ENCODE results near the gene VEZT. TPM values are rescaled to one million over a fixed set of nuclear protein-coding genes. Genes with fewer than 3 reads are reported as not detected.

VEZT gene
- total and polyA plus RNA-seq, 9 of the 15 experiments (the other 6 are each of a cell fraction or from before 2014, with no cell fraction given) = 16.1 to 61.5 (median 32.6) TPM

GRCh38 chr12:95178136-95178535 lies 39.5 kb upstream of the VEZT start:
- TF ChIP-seq ATF1 (CRISPR knock-in tag; IDR thresholded peaks at IDR 0.05) (no peak), ATF1 (tag; IDR thresholded peaks at IDR 0.05) (no peak), HMBOX1 (IDR thresholded peaks at IDR 0.05) (peak; percentile 75)
- intact Hi-C loops (cut with micrococcal nuclease) = no loop called here
- no TSS peak for BruUV-seq (replicated peaks)

GRCh38 chr12:95179011-95179410 lies 38.6 kb upstream of the VEZT start:
- Histone ChIP-seq H3K79me2 (ENCODE audit: control insufficient read depth, insufficient read depth, low read length) (peaks cover 4% of the 10 kb centered on the region; the same call in 1 of the 3 replicates), H3K4me2 (ENCODE audit: insufficient read depth, low read length) (no peak overlapping the region; the same call in 1 of the 2 replicates), H2AFZ (ENCODE audit: low read depth, low read length) (no peak overlapping the region), H3K27ac (ENCODE audit: extremely low read depth, low read depth, low read length) (no peak overlapping the region), H3K9me1 (ENCODE audit: control insufficient read depth, insufficient read depth, low read length) (no peaks in the 10 kb centered on the region), H3K36me3 (ENCODE audit: control insufficient read depth, insufficient read depth, low read length) (no peaks in the 10 kb centered on the region), H3K27me3 (ENCODE audit: control insufficient read depth in 2 of 2, insufficient read depth in 2 of 2, low read length in 2 of 2) (no peaks in the 10 kb centered on the region), H3K4me1 (replicated peaks in 1 of 2; ENCODE audit: control insufficient read depth in 2 of 2, insufficient read depth in 2 of 2, low read length in 2 of 2) (peaks cover 25 to 47% of the 10 kb centered on the region in 2 experiments), H4K20me1 (replicated peaks; ENCODE audit: control insufficient read depth, insufficient read depth, low read length) (no peaks in the 10 kb centered on the region), H3K9me3 (replicated peaks; ENCODE audit: control insufficient read depth, insufficient read depth, low read depth, low read length) (no peaks in the 10 kb centered on the region), H3K4me3 (no peak overlapping the region), H3K9ac (ENCODE audit: insufficient read depth in 1 of 2, low read depth in 2 of 2, low read length in 2 of 2) (no peak overlapping the region)
- FAIRE-seq (peak; percentile 19), DNase-seq (ENCODE audit: extremely low read depth in 1 of 4, low spot score in 3 of 4) (peak in 1 of 4 experiments; percentile 24), ATAC-seq (no peak)
- in situ Hi-C loops (cut with MboI) (no loop called here), intact Hi-C loops (cut with micrococcal nuclease) (no loop called here)
- no TSS peak for BruUV-seq (replicated peaks)
- ChIA-PET POLR2A (no interaction called here), CTCF (ENCODE audit: low intra/inter-chr PET ratio) (no interaction called here)
- 29% methylated on average over 5 of the region's 5 CpGs for WGBS (ENCODE audit: insufficient coverage, low coverage, missing lambda C conversion rate)
- no peak for TF ChIP-seq ZBTB11 (CRISPR knock-in tag; IDR thresholded peaks at IDR 0.05)
- no peak for TF ChIP-seq MTA2 (IDR thresholded peaks at IDR 0.05; ENCODE audit: low read depth)

More at GRCh38 chr12:95178136-95178535, 39.5 kb upstream of the VEZT start:
- Histone ChIP-seq H2AFZ (ENCODE audit: low read depth, low read length) (no peak overlapping the region), H3K27ac (ENCODE audit: extremely low read depth, low read depth, low read length) (no peak overlapping the region), H3K4me3 (no peak overlapping the region), H3K79me2 (ENCODE audit: control insufficient read depth, insufficient read depth, low read length) (peaks cover 4% of the 10 kb centered on the region; the same call in 1 of the 3 replicates), H3K9ac (ENCODE audit: insufficient read depth in 1 of 2, low read depth in 2 of 2, low read length in 2 of 2) (no peak overlapping the region), H4K20me1 (replicated peaks; ENCODE audit: control insufficient read depth, insufficient read depth, low read length) (no peaks in the 10 kb centered on the region), H3K27me3 (ENCODE audit: control insufficient read depth in 2 of 2, insufficient read depth in 2 of 2, low read length in 2 of 2) (no peaks in the 10 kb centered on the region), H3K4me1 (replicated peaks in 1 of 2; ENCODE audit: control insufficient read depth in 2 of 2, insufficient read depth in 2 of 2, low read length in 2 of 2) (peaks cover 28 to 53% of the 10 kb centered on the region in 2 experiments), H3K9me1 (ENCODE audit: control insufficient read depth, insufficient read depth, low read length) (no peaks in the 10 kb centered on the region), H3K4me2 (ENCODE audit: insufficient read depth, low read length) (no peak overlapping the region), H3K36me3 (ENCODE audit: control insufficient read depth, insufficient read depth, low read length) (no peaks in the 10 kb centered on the region), H3K9me3 (replicated peaks; ENCODE audit: control insufficient read depth, insufficient read depth, low read depth, low read length) (no peaks in the 10 kb centered on the region)
- CTCF ChIA-PET (ENCODE audit: low intra/inter-chr PET ratio) = no interaction called here
- no peak for DNase-seq (ENCODE audit: extremely low read depth in 1 of 4, low spot score in 3 of 4)
- POLR2A ChIA-PET = no interaction called here
- no peak for FAIRE-seq
- 67% methylated on average over 4 of the region's 4 CpGs for WGBS (ENCODE audit: insufficient coverage, low coverage, missing lambda C conversion rate)
- in situ Hi-C loops (cut with MboI) = no loop called here
- ATAC-seq = no peak

All from K562 (cell line).